NCI-H1417 treated with DMSO at 0.1 percent for 48 hours (cell line): ENCODE results near the gene SNX33.

Source experiments
- DNase-seq: peaks from one replicate; lab custom pipeline; 2025; lab: John Stamatoyannopoulos, UW

SNX33 gene

GRCh38 chr15:75644376-75644775 lies 3.3 kb upstream of the SNX33 start:
- DNase-seq, result no peak

GRCh38 chr15:75646112-75646943 lies 1.4 kb upstream of the SNX33 start:
- DNase-seq, result no peak

GRCh38 chr15:75646944-75647364 lies 758 bp upstream of the SNX33 start:
- no peak for DNase-seq

DNA sequence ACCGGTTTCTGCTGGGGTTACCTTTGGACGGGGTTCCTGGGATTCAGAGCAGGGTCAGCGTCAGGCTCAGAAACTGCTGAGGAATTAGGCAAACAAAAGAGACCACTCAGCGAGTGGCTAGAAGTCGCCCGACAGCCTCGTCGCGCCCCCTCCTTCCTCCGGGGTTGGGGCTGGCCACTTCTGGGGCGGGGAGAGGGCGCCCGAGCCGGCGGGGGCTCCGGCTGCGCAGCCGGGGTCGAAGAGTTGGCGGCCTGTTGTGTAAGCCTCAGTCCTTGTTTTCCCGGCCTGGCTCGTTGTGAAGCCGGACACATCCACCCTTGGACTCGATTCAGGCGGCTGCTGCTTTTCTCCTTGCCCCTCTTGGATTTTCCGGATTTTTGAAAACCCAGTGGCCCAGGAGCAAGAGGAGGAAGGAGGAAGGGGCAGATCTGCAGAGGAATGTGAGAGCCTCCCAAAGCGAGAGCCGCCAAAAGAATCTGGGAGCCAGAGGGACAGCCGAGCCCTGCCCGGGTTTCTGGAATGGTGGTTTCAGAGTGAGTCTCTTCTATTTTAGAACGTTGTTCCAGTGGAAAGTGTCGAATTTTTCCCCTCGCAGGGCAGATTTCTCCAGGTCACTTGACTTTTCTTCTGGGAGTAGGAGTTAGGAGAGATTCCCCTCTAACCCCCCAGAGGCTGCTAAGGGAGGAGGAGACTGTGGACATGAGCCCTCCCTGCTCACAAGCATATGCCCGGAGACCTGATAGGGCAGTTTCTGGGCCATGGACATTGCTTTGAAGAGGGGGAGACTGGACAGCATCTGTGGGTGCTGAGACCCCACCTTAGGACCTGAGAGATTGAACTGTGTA lies 666 bp downstream of the SNX33 start:
- no peak for DNase-seq

DNA sequence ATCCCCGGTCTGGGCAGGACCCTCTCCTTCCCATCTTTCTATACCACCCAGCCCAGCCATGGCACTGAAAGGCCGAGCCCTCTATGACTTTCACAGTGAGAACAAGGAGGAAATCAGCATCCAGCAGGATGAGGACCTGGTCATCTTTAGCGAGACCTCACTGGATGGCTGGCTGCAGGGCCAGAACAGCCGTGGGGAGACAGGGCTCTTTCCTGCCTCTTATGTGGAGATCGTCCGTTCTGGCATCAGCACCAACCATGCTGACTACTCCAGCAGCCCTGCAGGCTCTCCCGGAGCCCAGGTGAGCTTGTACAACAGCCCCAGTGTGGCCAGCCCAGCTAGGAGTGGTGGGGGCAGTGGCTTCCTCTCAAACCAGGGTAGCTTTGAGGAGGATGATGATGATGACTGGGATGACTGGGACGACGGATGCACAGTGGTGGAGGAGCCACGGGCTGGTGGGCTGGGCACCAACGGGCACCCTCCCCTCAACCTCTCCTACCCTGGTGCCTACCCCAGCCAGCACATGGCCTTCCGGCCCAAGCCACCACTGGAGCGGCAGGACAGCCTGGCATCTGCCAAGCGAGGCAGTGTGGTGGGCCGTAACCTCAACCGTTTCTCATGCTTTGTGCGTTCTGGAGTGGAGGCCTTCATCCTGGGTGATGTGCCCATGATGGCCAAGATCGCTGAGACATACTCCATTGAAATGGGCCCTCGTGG lies 1.5 kb downstream of the SNX33 start:
- no peak for DNase-seq

DNA sequence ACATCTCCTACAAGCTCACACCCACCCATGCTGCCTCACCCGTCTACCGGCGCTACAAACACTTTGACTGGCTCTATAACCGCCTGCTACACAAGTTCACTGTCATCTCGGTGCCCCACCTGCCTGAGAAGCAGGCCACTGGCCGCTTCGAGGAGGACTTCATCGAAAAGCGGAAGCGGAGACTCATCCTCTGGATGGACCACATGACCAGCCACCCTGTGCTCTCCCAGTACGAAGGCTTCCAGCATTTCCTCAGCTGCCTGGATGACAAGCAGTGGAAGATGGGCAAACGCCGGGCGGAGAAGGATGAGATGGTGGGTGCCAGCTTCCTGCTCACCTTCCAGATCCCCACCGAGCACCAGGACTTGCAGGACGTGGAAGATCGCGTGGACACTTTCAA lies 2.1 kb downstream of the SNX33 start:
- DNase-seq, result no peak

DNA sequence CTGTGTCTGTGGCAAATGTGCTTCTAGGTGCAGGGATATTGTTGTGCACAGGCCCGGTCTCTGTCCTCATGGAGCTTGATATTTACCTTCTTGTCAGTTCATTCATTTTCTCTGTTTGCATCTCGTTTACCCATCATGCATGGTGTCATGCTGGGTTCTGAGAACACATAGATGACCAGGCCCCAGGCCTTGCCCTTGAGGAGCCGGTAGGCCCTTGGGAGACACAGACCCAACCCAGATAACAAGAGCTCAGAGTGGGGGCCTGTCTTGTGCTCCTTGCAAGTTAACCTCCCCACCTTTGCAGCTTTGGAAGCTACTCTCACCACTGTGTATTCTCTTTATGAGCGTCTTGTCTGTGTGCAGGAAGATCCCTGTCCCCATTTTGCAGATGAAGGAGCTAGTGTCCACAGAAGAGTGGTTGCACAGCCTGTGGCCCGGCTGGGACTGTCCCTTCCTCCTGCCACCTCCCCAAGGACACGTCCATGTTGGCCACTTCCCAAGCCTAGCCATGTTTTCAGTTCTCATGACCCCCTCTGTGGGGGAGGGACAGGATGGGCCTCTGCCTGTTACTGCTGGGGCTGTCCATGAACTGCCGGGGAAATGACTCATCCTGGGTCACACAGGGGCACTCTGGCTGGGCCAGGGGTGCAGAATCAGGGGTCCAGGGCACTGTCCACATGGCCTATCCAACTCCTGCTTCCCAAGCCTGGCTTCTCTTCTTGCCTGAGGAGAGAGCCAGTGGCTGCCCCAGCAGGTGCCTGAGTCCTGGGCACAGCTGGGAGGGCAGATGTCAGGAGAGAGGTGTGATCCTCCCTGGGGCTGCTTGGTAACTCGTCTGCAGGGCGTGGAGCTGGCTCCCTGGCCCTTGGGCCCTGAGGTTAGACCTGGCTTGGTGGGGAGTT lies 3.4 kb downstream of the SNX33 start:
- no peak for DNase-seq

- DNase-seq, result no peak
These were observed 4.3 kb downstream of the SNX33 start for GRCh38 chr15:75651810-75652543.

GRCh38 chr15:75653347-75653913 lies 5.7 kb downstream of the SNX33 start:
- DNase-seq, result no peak

DNA sequence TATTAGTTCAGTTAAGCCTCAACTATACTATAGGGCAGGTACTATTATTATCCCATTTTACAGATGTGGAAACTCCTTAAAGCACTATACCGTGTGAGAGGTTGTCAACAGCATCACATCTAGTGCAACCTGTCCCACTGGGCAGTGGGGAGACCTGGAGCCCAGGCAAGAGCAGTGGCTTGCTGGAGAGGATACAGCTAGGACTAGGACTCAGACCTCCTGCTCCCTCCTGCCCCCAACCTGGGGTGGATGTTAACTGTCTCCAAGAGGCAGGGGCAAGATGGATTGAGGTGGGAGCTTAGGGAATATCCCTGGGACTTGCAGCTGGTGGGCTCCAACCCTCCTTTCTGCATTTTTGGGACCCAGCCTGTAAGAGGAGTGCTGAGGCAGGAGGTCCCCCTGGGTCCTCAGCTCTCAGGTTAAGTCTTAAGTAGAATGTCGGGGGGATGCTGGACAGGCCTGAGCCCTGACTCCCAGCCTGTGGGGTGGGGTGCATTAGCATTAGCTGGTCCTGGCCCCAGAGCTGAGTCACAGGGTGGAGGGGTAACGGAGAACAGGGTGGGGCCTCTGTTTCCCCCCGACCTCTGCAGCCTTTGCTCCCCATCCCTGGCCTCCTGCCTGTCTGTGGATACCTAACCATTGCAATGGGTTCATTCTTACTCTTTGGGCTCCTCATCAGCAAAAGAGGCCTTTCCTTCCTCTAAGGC lies 6.6 kb downstream of the SNX33 start:
- no peak for DNase-seq

- DNase-seq, result no peak
These were observed 8.2 kb downstream of the SNX33 start for GRCh38 chr15:75655931-75656330.

DNA sequence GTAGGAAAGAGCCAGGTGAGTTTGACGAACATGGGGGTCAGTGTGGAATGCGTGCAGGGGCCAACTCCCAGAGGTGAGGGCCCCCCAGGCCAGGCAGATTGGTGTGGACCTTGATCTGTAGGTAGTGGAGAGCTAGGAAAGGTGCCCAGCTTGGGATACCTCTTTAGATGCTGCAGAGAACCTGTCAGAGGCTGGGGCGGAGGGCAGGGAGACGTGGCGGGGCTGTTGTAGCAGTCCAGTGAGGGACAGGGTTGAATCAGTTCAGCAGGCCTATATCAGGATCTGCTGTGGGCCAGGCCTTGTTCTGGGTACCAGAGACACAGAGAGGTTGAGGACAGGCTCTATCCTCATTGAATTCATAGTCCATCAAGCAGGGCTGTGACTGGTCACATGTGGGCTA lies 8.6 kb downstream of the SNX33 start:
- no peak for DNase-seq

DNA sequence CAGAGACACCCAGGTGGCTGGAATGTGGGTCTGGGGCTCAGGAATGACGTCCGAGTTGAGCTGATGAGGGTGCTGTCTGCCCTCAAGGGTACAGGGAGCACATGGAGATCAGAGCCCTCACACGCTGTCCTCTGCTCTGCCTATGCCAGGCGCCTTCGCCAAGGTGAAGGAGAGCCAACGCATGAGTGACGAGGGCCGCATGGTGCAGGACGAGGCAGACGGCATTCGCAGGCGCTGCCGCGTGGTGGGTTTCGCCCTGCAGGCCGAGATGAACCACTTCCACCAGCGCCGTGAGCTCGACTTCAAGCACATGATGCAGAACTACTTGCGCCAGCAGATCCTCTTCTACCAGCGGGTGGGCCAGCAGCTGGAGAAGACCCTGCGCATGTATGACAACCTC lies 9.1 kb downstream of the SNX33 start:
- no peak for DNase-seq

DNA sequence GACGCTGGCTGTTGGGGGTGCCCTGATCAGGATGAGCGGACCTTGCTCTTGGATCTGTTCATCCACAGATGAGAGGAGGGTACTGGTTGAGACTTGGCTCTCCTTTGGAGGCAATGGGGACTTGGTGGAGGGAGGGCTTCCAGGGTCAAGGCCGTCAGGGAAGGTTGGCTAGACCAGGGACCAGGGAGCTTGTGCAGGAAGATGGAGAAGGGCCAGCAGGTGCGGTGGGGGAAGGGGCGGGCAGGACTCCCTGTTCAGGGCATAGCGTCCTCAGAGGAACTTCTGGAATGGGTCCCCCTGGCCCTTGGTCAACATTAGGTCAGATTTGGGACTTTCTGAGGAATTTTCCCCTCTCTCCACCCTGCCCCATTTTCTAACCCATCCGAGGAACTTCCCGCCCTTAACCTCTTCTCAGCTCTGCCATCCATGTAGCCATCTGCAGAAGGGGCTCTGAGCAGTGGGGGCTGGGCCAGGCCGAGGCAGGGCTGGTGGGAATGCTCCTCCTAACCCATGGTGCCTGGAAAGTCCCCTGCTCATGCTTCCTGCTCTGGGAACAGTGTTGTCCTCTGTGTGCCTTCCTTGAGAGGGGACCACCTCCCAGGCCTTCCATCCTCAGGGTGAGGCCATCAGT lies 11.5 kb downstream of the SNX33 start:
- no peak for DNase-seq

DNA sequence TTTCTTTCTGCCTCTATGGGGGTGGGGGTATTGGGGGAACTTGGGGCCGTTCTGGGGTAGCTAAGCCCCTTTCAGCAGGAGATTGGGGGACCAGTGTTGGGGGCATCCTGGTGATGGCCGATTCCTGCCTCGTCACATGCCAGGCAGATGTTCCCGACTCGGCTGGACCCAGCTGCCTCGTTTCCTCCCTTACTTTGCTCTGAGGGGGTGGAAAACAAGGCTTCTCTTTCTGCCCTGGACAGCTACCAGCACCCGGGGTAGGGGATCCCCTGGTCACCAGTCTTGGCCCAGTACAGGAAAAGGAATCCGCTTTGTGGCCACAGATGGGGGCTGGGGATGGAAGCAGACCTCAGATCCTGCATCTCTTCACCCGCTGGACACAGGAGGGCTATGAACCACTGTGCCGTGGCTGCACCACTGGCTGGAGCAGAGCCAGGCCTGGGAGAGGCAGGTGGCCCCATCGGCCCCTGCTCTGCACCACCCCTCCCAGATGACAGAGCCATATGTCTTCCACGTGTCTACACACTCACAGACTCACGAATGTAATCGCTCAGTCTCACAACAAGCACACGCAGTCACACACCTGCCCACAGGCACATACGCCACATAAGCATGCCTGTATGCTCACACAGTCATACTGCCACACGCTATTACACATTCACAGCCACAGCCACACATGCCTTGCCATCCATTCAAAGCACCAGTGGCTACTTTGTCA lies 12.4 kb downstream of the SNX33 start:
- no peak for DNase-seq

GRCh38 chr15:75661100-75661755 lies 13.5 kb downstream of the SNX33 start:
- no peak for DNase-seq

- DNase-seq, result no peak
These were observed 14.0 kb downstream of the SNX33 start for GRCh38 chr15:75661756-75662140.

- no peak for DNase-seq
These were observed 15.3 kb downstream of the SNX33 start for GRCh38 chr15:75662823-75663519.
